ENCODE results near the gene FOXP1. TPM values are rescaled to one million over a fixed set of nuclear protein-coding genes. Genes with fewer than 3 reads are reported as not detected.

FOXP1 gene
- total and polyA plus RNA-seq, 4 donors: 4.9 to 35.4 (median 32.0) TPM

DNA sequence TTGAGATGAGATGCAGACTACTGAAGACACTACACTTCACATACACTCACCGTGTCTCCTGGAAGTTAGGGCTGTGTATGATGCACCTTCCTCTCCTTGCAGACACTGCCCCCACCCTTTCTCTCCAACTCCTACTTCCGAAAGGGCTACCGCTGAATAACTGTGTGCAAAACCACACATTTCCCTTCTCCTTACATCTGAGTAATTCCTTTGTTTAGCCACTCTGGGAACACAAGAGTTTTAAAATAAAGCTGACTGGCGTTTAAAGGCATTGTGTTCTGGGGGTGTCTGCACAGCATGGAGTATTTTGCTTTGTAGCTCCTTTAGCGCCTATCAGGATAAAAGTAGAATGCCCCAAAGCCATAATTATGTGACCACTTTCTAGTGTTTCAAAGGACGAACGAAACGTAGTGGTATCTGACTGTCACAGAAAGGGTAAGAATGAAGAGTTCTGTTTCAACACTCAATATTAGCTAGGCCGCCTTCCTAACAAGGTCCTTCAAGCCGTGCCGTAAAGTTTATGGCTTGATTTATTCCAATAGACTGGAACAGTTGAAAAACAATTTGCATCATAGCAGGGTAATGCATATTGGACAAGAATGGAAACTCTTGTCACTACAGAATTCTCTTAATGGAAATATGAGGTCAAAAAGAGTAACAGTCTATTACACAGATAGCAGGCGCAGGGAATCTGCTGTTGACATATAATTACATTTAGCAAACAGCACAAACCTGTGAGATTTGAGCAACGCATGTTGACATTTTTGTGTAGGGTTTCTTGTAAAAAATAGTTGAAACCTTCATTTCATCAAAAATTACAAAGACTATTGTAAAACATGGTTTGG lies 619.9 kb downstream of the FOXP1 start:
- no peak overlapping the region for H3K9ac ChIP-seq (ENCODE audit: low read depth in 1 of 2, low read length in 2 of 2)
- no peak for DNase-seq (ENCODE audit: low spot score)
- TF ChIP-seq FOXA1 (IDR thresholded peaks at IDR 0.05) (no peak), EGR1 (IDR thresholded peaks at IDR 0.05; ENCODE audit: low read depth in 2 of 2) (no peak), GABPA (IDR thresholded peaks at IDR 0.05 in 1 of 2, conservative IDR thresholded peaks at IDR 0.05 in 1 of 2) (no peak), RAD21 (IDR thresholded peaks at IDR 0.05) (no peak), TAF1 (conservative IDR thresholded peaks at IDR 0.05) (no peak), FOXA2 (IDR thresholded peaks at IDR 0.05) (no peak), SP1 (IDR thresholded peaks at IDR 0.05) (no peak), JUND (IDR thresholded peaks at IDR 0.05) (no peak), HNF4G (IDR thresholded peaks at IDR 0.05) (no peak), RXRA (IDR thresholded peaks at IDR 0.05) (no peak), HNF4A (conservative IDR thresholded peaks at IDR 0.05) (no peak), YY1 (IDR thresholded peaks at IDR 0.05) (no peak), NR2F2 (IDR thresholded peaks at IDR 0.05) (no peak)
- TF ChIP-seq, protein P1, sequence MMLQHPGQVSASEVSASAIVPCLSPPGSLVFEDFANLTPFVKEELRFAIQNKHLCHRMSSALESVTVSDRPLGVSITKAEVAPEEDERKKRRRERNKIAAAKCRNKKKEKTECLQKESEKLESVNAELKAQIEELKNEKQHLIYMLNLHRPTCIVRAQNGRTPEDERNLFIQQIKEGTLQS (IDR thresholded peaks at IDR 0.05): no peak
- TF ChIP-seq, protein P2, sequence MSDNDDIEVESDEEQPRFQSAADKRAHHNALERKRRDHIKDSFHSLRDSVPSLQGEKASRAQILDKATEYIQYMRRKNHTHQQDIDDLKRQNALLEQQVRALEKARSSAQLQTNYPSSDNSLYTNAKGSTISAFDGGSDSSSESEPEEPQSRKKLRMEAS (IDR thresholded peaks at IDR 0.05): no peak
- TF ChIP-seq, protein P3, sequence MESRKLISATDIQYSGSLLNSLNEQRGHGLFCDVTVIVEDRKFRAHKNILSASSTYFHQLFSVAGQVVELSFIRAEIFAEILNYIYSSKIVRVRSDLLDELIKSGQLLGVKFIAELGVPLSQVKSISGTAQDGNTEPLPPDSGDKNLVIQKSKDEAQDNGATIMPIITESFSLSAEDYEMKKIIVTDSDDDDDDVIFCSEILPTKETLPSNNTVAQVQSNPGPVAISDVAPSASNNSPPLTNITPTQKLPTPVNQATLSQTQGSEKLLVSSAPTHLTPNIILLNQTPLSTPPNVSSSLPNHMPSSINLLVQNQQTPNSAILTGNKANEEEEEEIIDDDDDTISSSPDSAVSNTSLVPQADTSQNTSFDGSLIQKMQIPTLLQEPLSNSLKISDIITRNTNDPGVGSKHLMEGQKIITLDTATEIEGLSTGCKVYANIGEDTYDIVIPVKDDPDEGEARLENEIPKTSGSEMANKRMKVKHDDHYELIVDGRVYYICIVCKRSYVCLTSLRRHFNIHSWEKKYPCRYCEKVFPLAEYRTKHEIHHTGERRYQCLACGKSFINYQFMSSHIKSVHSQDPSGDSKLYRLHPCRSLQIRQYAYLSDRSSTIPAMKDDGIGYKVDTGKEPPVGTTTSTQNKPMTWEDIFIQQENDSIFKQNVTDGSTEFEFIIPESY (IDR thresholded peaks at IDR 0.05): no peak
- TF ChIP-seq, protein P4, sequence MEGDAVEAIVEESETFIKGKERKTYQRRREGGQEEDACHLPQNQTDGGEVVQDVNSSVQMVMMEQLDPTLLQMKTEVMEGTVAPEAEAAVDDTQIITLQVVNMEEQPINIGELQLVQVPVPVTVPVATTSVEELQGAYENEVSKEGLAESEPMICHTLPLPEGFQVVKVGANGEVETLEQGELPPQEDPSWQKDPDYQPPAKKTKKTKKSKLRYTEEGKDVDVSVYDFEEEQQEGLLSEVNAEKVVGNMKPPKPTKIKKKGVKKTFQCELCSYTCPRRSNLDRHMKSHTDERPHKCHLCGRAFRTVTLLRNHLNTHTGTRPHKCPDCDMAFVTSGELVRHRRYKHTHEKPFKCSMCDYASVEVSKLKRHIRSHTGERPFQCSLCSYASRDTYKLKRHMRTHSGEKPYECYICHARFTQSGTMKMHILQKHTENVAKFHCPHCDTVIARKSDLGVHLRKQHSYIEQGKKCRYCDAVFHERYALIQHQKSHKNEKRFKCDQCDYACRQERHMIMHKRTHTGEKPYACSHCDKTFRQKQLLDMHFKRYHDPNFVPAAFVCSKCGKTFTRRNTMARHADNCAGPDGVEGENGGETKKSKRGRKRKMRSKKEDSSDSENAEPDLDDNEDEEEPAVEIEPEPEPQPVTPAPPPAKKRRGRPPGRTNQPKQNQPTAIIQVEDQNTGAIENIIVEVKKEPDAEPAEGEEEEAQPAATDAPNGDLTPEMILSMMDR (IDR thresholded peaks at IDR 0.05; ENCODE audit: low read depth, low read length, missing input control): no peak
- TF ChIP-seq, protein P5, sequence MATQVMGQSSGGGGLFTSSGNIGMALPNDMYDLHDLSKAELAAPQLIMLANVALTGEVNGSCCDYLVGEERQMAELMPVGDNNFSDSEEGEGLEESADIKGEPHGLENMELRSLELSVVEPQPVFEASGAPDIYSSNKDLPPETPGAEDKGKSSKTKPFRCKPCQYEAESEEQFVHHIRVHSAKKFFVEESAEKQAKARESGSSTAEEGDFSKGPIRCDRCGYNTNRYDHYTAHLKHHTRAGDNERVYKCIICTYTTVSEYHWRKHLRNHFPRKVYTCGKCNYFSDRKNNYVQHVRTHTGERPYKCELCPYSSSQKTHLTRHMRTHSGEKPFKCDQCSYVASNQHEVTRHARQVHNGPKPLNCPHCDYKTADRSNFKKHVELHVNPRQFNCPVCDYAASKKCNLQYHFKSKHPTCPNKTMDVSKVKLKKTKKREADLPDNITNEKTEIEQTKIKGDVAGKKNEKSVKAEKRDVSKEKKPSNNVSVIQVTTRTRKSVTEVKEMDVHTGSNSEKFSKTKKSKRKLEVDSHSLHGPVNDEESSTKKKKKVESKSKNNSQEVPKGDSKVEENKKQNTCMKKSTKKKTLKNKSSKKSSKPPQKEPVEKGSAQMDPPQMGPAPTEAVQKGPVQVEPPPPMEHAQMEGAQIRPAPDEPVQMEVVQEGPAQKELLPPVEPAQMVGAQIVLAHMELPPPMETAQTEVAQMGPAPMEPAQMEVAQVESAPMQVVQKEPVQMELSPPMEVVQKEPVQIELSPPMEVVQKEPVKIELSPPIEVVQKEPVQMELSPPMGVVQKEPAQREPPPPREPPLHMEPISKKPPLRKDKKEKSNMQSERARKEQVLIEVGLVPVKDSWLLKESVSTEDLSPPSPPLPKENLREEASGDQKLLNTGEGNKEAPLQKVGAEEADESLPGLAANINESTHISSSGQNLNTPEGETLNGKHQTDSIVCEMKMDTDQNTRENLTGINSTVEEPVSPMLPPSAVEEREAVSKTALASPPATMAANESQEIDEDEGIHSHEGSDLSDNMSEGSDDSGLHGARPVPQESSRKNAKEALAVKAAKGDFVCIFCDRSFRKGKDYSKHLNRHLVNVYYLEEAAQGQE (IDR thresholded peaks at IDR 0.05): no peak

More for the DNA sequence above, 619.9 kb downstream of the FOXP1 start:
- H3K4me3 ChIP-seq (ENCODE audit: low read depth in 1 of 3, low read length in 3 of 3): no peak overlapping the region
- no peaks in the 10 kb centered on the region for H3K9me3 ChIP-seq (ENCODE audit: control insufficient read depth in 4 of 4, low read length in 3 of 4)
- no peaks in the 10 kb centered on the region for H3K27me3 ChIP-seq (ENCODE audit: control insufficient read depth in 4 of 4, insufficient read depth in 4 of 4, low read length in 3 of 4)
- no peak overlapping the region for H3K27ac ChIP-seq (ENCODE audit: low read depth in 1 of 2, low read length in 2 of 2)
- WGBS: 96% methylated on average over 13 of the region's 13 CpGs
- peaks cover 11 to 43% (median 38%) of the 10 kb centered on the region in 4 donors for H3K36me3 ChIP-seq (ENCODE audit: control insufficient read depth in 4 of 4, insufficient read depth in 3 of 4, low read depth in 1 of 4, low read length in 3 of 4)
- H3K4me1 ChIP-seq (ENCODE audit: control insufficient read depth in 4 of 4, insufficient read depth in 4 of 4, low read length in 3 of 4): no peaks in the 10 kb centered on the region
